GM12878 (cell line): ENCODE results near the gene NYAP1. TPM values are rescaled to one million over a fixed set of nuclear protein-coding genes. Genes with fewer than 3 reads are reported as not detected.

ENCODE experiments used
- ATAC-seq: fragments of 200-7000 bp; cut with Tn5 transposase; 3 replicates; pipeline ENCODE4 v1.9.1; 2020; ENCODE audit warnings: mild to moderate bottlenecking, moderate library complexity
- BruUV-seq: library from RNA; stranded (reverse); fragments of 400-500 nt; replicated peaks from 2 replicates; lab custom pipeline; 2021; lab: Mats Ljungman, UMichigan
- CTCF ChIA-PET: fragments of 300-600 bp; sonication (Branson Sonifier 250); formaldehyde crosslinking; extraction: SDS; loops from one replicate; lab custom pipeline; 2021; ENCODE audit warnings: inconsistent platforms; lab: Yijun Ruan, JAX
- POLR2A ChIA-PET: fragments of 350-600 bp; formaldehyde crosslinking; extraction: SDS; loops from one replicate; lab custom pipeline; 2021; ENCODE audit warnings: inconsistent platforms; lab: Charles Lee
- RAD21 ChIA-PET: fragments of 300-600 bp; sonication (Branson Sonifier 250); formaldehyde crosslinking; loops from one replicate; lab custom pipeline; 2023; ENCODE audit warnings: antibody characterized with exemption; ENCODE audit not compliant: unreplicated experiment; lab: Charles Lee
- SMC1A ChIA-PET: fragments of 300-600 bp; sonication (Branson Sonifier 250); formaldehyde crosslinking; loops from one replicate; lab custom pipeline; 2023; ENCODE audit not compliant: unreplicated experiment, uncharacterized antibody; lab: Charles Lee
- DNase-seq: peaks from one replicate; pipeline ENCODE4 v3.0.0-alpha.2; 2011; ENCODE audit warnings: low read depth, low spot score
- FAIRE-seq: peaks from 3 replicates; lab custom pipeline; 2011; peaks lifted over from hg19 to GRCh38; lab: Jason Lieb, UNC
- H2AFZ ChIP-seq: 2 replicates; pipeline ENCODE4 v1.6.0; 2011; ENCODE audit warnings: low read depth, low read length, control low read depth; ENCODE audit not compliant: control insufficient read depth
- H3K27ac ChIP-seq: 2 replicates; pipeline ENCODE4 v1.5.1; 2011; ENCODE audit warnings: control low read depth; ENCODE audit not compliant: control insufficient read depth, insufficient read depth
- H3K27me3 ChIP-seq, 2 experiments: replicated peaks in 1 of 2; 2 replicates each; pipeline versions ENCODE4 v1.6.0 to v1.6.1; 2011; ENCODE audit warnings: low read length in 1 of 2; ENCODE audit not compliant: control insufficient read depth in 2 of 2, insufficient read depth in 2 of 2
- H3K36me3 ChIP-seq, 2 experiments: 2 replicates each; pipeline ENCODE4 v1.5.1; 2011; ENCODE audit warnings: low read length in 1 of 2; ENCODE audit not compliant: control insufficient read depth in 2 of 2, insufficient read depth in 2 of 2
- H3K4me1 ChIP-seq: 2 replicates; pipeline ENCODE4 v1.6.1; 2011; ENCODE audit warnings: mild to moderate bottlenecking, low read length, moderate library complexity, mixed read lengths; ENCODE audit not compliant: control insufficient read depth, insufficient read depth
- H3K4me2 ChIP-seq: 2 replicates; pipeline ENCODE4 v1.6.0; 2011; ENCODE audit warnings: control low read depth; ENCODE audit not compliant: control insufficient read depth, insufficient read depth
- H3K4me3 ChIP-seq: fragments of 200-600 bp; sonication (generic); 2 replicates; pipeline ENCODE4 v1.5.1; 2016
- H3K79me2 ChIP-seq: 2 replicates; pipeline ENCODE4 v1.6.0; 2011; ENCODE audit warnings: low read length; ENCODE audit not compliant: control insufficient read depth, insufficient read depth
- H3K9ac ChIP-seq: 2 replicates; pipeline ENCODE4 v1.8.0; 2011; ENCODE audit warnings: low read length, control low read depth, mixed read lengths; ENCODE audit not compliant: control insufficient read depth, insufficient read depth
- H3K9me3 ChIP-seq: replicated peaks from 3 replicates; pipeline ENCODE4 v1.5.1; 2011; ENCODE audit warnings: mild to moderate bottlenecking, low read length; ENCODE audit not compliant: control insufficient read depth, insufficient read depth
- H4K20me1 ChIP-seq: 2 replicates; pipeline ENCODE4 v1.6.0; 2011; ENCODE audit not compliant: control insufficient read depth, insufficient read depth
- ETV6 ChIP-seq, 2 experiments: fragments of 450-650 bp in 1 of 2; IDR thresholded peaks in 1 of 2; conservative IDR thresholded peaks in 1 of 2; 2 replicates each; pipeline ENCODE4 v1.6.1; 2014; ENCODE audit warnings: antibody characterized with exemption in 1 of 2, borderline replicate concordance in 1 of 2, low read depth in 1 of 2, mild to moderate bottlenecking in 1 of 2, moderate library complexity in 1 of 2
- EZH2 ChIP-seq: IDR thresholded peaks from 2 replicates; pipeline ENCODE4 v1.6.1; 2012; ENCODE audit warnings: low read depth, mild to moderate bottlenecking, control low read depth, inconsistent platforms, low read length, borderline replicate concordance; ENCODE audit not compliant: control insufficient read depth
- NFIC ChIP-seq: IDR thresholded peaks from 2 replicates; pipeline ENCODE4 v1.6.1; 2012; ENCODE audit warnings: low read depth, mild to moderate bottlenecking, inconsistent platforms, low read length, moderate library complexity
- PAX5 ChIP-seq: IDR thresholded peaks from 2 replicates; pipeline ENCODE4 v1.6.1; 2011; ENCODE audit warnings: low read depth, low read length, borderline replicate concordance
- POLR2A ChIP-seq: IDR thresholded peaks from 2 replicates; pipeline ENCODE4 v1.6.1; 2011; ENCODE audit warnings: low read depth, mild to moderate bottlenecking, low read length
- SIN3A ChIP-seq: IDR thresholded peaks from 2 replicates; pipeline ENCODE4 v1.6.1; 2012; ENCODE audit warnings: low read depth, low read length, improper control_type of control experiment
- SMARCA5 ChIP-seq: fragments of 450-650 bp; IDR thresholded peaks from 2 replicates; pipeline ENCODE4 v1.6.1; 2017; ENCODE audit warnings: mild to moderate bottlenecking
- ZBED1 ChIP-seq: IDR thresholded peaks from 2 replicates; pipeline ENCODE4 v1.6.1; 2016; ENCODE audit warnings: borderline replicate concordance
- WGBS: methylation state at CpG from one replicate; pipeline ENCODE4 v1.1.6; 2016; ENCODE audit warnings: low lambda C conversion rate; ENCODE audit not compliant: insufficient replicate concordance, insufficient coverage; ENCODE audit errors: missing lambda C conversion rate; 5-methylcytosine and 5-hydroxymethylcytosine counted together
- in situ Hi-C: fragments of 300-500 bp; cut with MboI; formaldehyde crosslinking; loops from 9 replicates; pipeline ENCODE4 v1.14.3; 2018; ENCODE audit warnings: mixed read lengths
- intact Hi-C: fragments of 100-400 bp; cut with micrococcal nuclease; formaldehyde crosslinking; loops from one replicate; pipeline ENCODE4 v1.14.2; 2022; ENCODE audit not compliant: unreplicated experiment
- polyA plus RNA-seq, 11 experiments: library from polyadenylated mRNA; depleted of rRNA in 4 of 11; unstranded in 6 of 11; stranded (reverse) in 5 of 11; fragments of >200 nt; fragmentation: Nextera tagmentation in 4 of 11; fragmentation: Illumina TruSeq in 1 of 11; extraction: Ambion mirVana in 4 of 11; extraction: Trizol in 1 of 11; gene quantifications; 1 replicate in 1 of 11; 2 replicates in 10 of 11; pipeline versions ENCODE4 v1.2.1 to v1.2.3, GENCODE V29; 2011 to 2016; ENCODE audit warnings: inconsistent platforms in 2 of 11, missing spikeins in 2 of 11, low read depth in 1 of 11
- total RNA-seq, 4 experiments: library from RNA; depleted of rRNA in 3 of 4; stranded (reverse); fragments of >200 nt in 3 of 4; fragmentation: Illumina TruSeq in 1 of 4; extraction: Trizol in 1 of 4; gene quantifications; 2 replicates each; pipeline versions ENCODE4 v1.2.1 to v1.2.3, GENCODE V29; 2013 to 2021

The NYAP1 gene
- total and polyA plus RNA-seq, 10 of the 15 experiments (the other 5 are each of a cell fraction or from before 2014, with no cell fraction given), result 0.04 to 0.28 (median 0.11) TPM; not detected in 6

DNA sequence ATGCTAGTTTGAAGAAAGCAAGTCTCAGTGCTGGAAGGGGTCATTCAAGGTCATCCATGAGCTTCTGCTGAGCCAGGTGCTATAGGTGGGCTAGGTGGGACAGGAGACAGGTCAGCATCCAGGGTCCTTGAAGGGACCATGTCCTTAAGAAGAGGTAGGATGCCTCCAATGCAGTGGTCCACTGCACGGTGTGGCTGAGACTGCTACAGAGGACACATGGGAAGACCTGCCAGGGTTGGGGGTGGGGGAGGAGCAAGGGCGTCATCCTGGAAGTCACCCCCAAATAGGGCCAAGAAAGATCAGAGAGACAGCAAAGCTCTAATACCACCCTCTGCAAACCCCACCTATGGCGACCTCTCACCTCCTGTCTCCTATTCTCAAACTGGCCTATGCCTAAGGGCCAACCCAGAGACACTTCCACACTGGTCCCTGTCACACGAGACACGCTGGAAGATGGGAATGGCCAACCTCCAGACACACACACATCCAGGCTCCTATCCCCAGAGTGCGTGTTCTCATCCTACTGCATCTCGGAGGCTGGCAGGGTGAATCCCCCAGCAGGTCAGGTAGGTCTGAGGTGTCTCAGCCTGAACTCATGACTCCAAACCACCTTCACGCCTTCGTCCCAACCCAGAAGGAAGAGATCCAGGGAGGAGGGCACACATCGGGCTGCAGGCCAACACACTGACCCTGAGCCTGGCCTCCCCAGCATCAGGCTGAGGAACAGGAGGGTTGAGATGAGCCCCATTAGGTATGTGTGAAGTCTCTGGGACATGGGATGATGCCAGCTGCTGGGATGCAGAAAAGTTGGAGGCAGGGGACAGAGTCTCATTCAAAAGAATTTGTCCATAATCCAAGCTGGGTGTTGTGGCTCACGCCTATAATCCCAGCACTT is 41.8 kb upstream of the NYAP1 start (continued):
- no peak for TF ChIP-seq NFIC
- TF ChIP-seq SMARCA5, result no peak
- TF ChIP-seq POLR2A, result no peak
- no peak for TF ChIP-seq PAX5

DNA sequence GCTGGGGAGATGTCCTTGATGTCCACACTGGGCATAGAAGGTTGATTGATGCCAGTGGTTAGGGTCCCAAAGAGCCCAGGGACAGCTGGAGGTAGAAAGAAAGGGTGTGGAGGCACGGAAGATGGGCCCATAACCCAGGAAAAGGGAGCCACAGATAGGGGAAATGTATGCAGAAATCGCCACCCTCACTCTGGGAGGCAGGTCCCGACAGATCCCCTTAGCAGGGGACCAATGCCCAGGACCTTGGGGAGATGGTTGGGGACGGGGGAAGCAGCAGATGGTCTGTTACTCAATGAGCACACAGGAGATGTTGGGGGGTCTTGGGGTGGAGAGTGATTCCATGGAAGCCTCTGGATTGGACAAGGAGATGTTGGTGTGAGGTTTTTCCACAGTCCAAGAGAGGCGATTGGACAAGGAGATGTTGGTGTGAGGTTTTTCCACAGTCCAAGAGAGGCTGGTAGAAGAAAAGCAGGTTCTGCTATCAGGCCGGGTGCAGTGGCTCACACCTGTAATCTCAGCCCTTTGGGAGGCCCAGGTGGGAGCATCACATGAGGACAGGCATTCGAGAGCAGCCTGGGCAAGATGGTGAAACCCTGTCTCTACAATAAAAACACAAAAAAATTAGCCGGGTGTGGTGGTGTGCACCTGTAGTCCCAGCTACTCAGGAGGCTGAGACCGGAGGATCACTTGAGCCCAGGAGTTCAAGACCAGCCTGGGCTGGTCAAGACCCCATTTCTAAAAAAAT is 40.5 kb upstream of the NYAP1 start:
- WGBS, result 73% methylated on average over 9 of the region's 9 CpGs
- no peak overlapping the region for H3K4me2 ChIP-seq
- ATAC-seq (no peak), DNase-seq (no peak), FAIRE-seq (no peak)
- POLR2A ChIA-PET, result interaction anchor here (1.1 to 1.7 kb wide), 3 partner anchors 11 to 21 kb away, joined by 4 to 6 read pairs (median 5); partner anchors contain the start of gene MEPCE
- no peak overlapping the region for H2AFZ ChIP-seq
- H3K36me3 ChIP-seq, result no peaks in the 10 kb centered on the region; a peak in 1 of 4 replicates
- TF ChIP-seq ETV6 (conservative IDR thresholded peaks at IDR 0.05 in 1 of 2, IDR thresholded peaks at IDR 0.05 in 1 of 2; ENCODE audit: borderline replicate concordance in 1 of 2, low read depth in 1 of 2) (no peak), EZH2 (no peak), ZBED1 (no peak), SIN3A (no peak)
- intact Hi-C loops, result no loop called here
- no peak overlapping the region for H3K27ac ChIP-seq
- in situ Hi-C loops, result no loop called here
- H3K9ac ChIP-seq, result no peak overlapping the region
- H3K4me3 ChIP-seq, result no peak overlapping the region
- RAD21 ChIA-PET, result no interaction called here
- BruUV-seq, result no TSS peak
- no peaks in the 10 kb centered on the region for H3K27me3 ChIP-seq
- no peaks in the 10 kb centered on the region for H4K20me1 ChIP-seq
- SMC1A ChIA-PET, result interaction anchor here (1.3 kb wide), 1 partner anchor 11 kb away, joined by 6 read pairs; no protein-coding TSS in a partner anchor
- H3K9me3 ChIP-seq, result no peaks in the 10 kb centered on the region
- no peaks in the 10 kb centered on the region for H3K79me2 ChIP-seq
- CTCF ChIA-PET, result interaction anchor here (1.0 to 1.4 kb wide), 3 partner anchors 9 to 39 kb away, joined by 3 read pairs; no protein-coding TSS in a partner anchor
- peaks cover 14% of the 10 kb centered on the region for H3K4me1 ChIP-seq
